Measurements from ENCODE around the gene TAOK2. TPM values are rescaled to one million over a fixed set of nuclear protein-coding genes. Genes with fewer than 3 reads are reported as not detected.

Gene TAOK2
- total and polyA plus RNA-seq, 2 experiments from 2014 or later: 24.5 to 33.4 TPM

DNA sequence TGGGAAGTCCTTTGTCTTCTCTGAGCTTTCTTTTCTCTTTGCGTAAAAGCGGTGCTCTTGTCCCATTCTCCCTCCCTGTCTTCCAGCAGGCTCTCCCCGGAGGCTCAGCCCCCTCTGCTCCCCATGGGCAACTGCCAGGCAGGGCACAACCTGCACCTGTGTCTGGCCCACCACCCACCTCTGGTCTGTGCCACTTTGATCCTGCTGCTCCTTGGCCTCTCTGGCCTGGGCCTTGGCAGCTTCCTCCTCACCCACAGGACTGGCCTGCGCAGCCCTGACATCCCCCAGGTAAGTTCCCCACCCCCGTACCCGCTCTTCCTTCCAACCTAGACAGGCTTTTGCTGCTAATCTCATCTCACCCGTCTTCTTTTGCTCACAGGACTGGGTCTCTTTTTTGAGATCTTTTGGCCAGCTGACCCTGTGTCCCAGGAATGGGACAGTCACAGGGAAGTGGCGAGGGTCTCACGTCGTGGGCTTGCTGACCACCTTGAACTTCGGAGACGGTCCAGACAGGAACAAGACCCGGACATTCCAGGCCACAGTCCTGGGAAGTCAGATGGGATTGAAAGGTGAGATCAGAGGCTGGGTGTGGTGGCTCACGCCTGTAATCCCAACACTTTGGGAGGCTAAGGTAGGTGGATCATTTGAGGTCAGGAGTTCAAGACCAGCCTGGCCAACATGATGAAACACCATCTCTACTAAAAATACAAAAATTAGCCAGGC lies 10.5 kb upstream of the TAOK2 start:
- H3K27ac ChIP-seq: peak overlapping the region; percentile 94
- peaks cover 5% of the 10 kb centered on the region for H3K79me2 ChIP-seq
- no peak for DNase-seq (ENCODE audit: low spot score)
- no peaks in the 10 kb centered on the region for H3K9me2 ChIP-seq (replicated peaks; ENCODE audit: insufficient read depth)
- no peaks in the 10 kb centered on the region for H4K20me1 ChIP-seq (ENCODE audit: insufficient read depth, poor library complexity, severe bottlenecking)
- TF ChIP-seq, protein P1, sequence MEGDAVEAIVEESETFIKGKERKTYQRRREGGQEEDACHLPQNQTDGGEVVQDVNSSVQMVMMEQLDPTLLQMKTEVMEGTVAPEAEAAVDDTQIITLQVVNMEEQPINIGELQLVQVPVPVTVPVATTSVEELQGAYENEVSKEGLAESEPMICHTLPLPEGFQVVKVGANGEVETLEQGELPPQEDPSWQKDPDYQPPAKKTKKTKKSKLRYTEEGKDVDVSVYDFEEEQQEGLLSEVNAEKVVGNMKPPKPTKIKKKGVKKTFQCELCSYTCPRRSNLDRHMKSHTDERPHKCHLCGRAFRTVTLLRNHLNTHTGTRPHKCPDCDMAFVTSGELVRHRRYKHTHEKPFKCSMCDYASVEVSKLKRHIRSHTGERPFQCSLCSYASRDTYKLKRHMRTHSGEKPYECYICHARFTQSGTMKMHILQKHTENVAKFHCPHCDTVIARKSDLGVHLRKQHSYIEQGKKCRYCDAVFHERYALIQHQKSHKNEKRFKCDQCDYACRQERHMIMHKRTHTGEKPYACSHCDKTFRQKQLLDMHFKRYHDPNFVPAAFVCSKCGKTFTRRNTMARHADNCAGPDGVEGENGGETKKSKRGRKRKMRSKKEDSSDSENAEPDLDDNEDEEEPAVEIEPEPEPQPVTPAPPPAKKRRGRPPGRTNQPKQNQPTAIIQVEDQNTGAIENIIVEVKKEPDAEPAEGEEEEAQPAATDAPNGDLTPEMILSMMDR (IDR thresholded peaks at IDR 0.05; ENCODE audit: poor library complexity): no peak
- TF ChIP-seq EZH2 (IDR thresholded peaks at IDR 0.05; ENCODE audit: borderline replicate concordance) (no peak), EZH2phosphoT487 (IDR thresholded peaks at IDR 0.05; ENCODE audit: low read depth, severe bottlenecking, unreplicated experiment) (no peak)
- H3K4me2 ChIP-seq: peak overlapping the region; percentile 92
- H3K36me3 ChIP-seq (replicated peaks; ENCODE audit: insufficient read depth, low read depth): no peaks in the 10 kb centered on the region
- peaks cover 5% of the 10 kb centered on the region for H3K4me1 ChIP-seq (ENCODE audit: insufficient read depth)
- no peaks in the 10 kb centered on the region for H3K9me3 ChIP-seq (ENCODE audit: low read depth)
- H2AFZ ChIP-seq: no peak overlapping the region
- H3K27me3 ChIP-seq: no peaks in the 10 kb centered on the region
- H3K4me3 ChIP-seq: peak overlapping the region; percentile 54
- WGBS (ENCODE audit: low lambda C conversion rate, missing lambda C conversion rate): 95% methylated on average over 14 of the region's 14 CpGs

DNA sequence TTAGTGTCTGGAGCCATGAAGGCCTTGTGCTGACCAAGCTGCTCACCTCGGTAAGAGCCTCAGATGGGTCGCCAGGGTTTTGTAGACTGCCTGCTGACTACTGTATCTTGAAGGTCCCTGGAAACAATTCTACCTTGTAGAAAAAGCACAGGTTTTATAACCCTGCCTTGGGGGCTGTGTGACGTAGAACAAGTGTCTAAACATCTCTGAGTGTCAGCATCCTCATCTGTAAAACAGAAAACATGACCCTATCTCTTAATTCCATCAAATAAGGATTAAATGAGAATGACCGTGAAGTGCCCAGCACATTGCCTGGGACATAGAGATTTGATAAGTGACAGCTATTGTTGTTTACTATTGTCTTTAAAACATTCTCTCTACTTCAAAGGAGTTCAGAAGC lies 5.5 kb upstream of the TAOK2 start:
- Histone ChIP-seq H3K27ac (no peak overlapping the region), H3K4me1 (ENCODE audit: insufficient read depth) (no peaks in the 10 kb centered on the region), H2AFZ (no peak overlapping the region), H3K9me3 (ENCODE audit: low read depth) (no peaks in the 10 kb centered on the region), H3K27me3 (no peaks in the 10 kb centered on the region), H3K36me3 (replicated peaks; ENCODE audit: insufficient read depth, low read depth) (no peaks in the 10 kb centered on the region), H3K79me2 (peaks cover 2% of the 10 kb centered on the region), H4K20me1 (ENCODE audit: insufficient read depth, poor library complexity, severe bottlenecking) (no peaks in the 10 kb centered on the region), H3K4me2 (no peak overlapping the region), H3K4me3 (no peak overlapping the region), H3K9me2 (replicated peaks; ENCODE audit: insufficient read depth) (no peaks in the 10 kb centered on the region)
- TF ChIP-seq, protein P1 (IDR thresholded peaks at IDR 0.05; ENCODE audit: poor library complexity): no peak
- TF ChIP-seq EZH2 (IDR thresholded peaks at IDR 0.05; ENCODE audit: borderline replicate concordance): no peak
- TF ChIP-seq EZH2phosphoT487 (IDR thresholded peaks at IDR 0.05; ENCODE audit: low read depth, severe bottlenecking, unreplicated experiment): no peak
- WGBS (ENCODE audit: low lambda C conversion rate, missing lambda C conversion rate): 93% methylated on average over 4 of the region's 4 CpGs
- no peak for DNase-seq (ENCODE audit: low spot score)

- Histone ChIP-seq H2AFZ (no peak overlapping the region), H3K4me1 (ENCODE audit: insufficient read depth) (peaks cover 13% of the 10 kb centered on the region), H3K9me2 (replicated peaks; ENCODE audit: insufficient read depth) (no peaks in the 10 kb centered on the region), H3K27ac (no peak overlapping the region), H3K36me3 (replicated peaks; ENCODE audit: insufficient read depth, low read depth) (no peaks in the 10 kb centered on the region), H3K4me2 (no peak overlapping the region), H3K79me2 (peaks cover 24% of the 10 kb centered on the region), H4K20me1 (ENCODE audit: insufficient read depth, poor library complexity, severe bottlenecking) (peaks cover 21% of the 10 kb centered on the region), H3K4me3 (no peak overlapping the region), H3K9me3 (ENCODE audit: low read depth) (no peaks in the 10 kb centered on the region), H3K27me3 (no peaks in the 10 kb centered on the region)
- DNase-seq (ENCODE audit: low spot score): no peak
- 94% methylated on average over 7 of the region's 8 CpGs for WGBS (ENCODE audit: low lambda C conversion rate, missing lambda C conversion rate)
- no peak for TF ChIP-seq EZH2phosphoT487 (IDR thresholded peaks at IDR 0.05; ENCODE audit: low read depth, severe bottlenecking, unreplicated experiment)
- TF ChIP-seq, protein P1 (IDR thresholded peaks at IDR 0.05; ENCODE audit: poor library complexity): no peak
- no peak for TF ChIP-seq EZH2 (IDR thresholded peaks at IDR 0.05; ENCODE audit: borderline replicate concordance)
Measured at GRCh38 chr16:29971304-29971703, 2.4 kb upstream of the TAOK2 start.
